ENCODE data around the gene NINL. TPM values are rescaled to one million over a fixed set of nuclear protein-coding genes. Genes with fewer than 3 reads are reported as not detected.

NINL gene
- total and polyA plus RNA-seq, 2 experiments from 2014 or later, result 23.2 to 24.5 TPM

GRCh38 chr20:25579081-25579770 lies 6.1 kb downstream of the NINL start:
- WGBS (ENCODE audit: low lambda C conversion rate, missing lambda C conversion rate), result 53% methylated on average over 11 of the region's 11 CpGs
- no peaks in the 10 kb centered on the region for H3K27me3 ChIP-seq
- H3K4me2 ChIP-seq, result peak overlapping the region; percentile 28
- DNase-seq (ENCODE audit: low spot score), result no peak
- TF ChIP-seq CTCF (IDR thresholded peaks at IDR 0.05; ENCODE audit: poor library complexity) (no peak), EZH2phosphoT487 (IDR thresholded peaks at IDR 0.05; ENCODE audit: low read depth, severe bottlenecking, unreplicated experiment) (no peak), EZH2 (IDR thresholded peaks at IDR 0.05; ENCODE audit: borderline replicate concordance) (no peak)
- H3K4me3 ChIP-seq, result no peak overlapping the region
- no peaks in the 10 kb centered on the region for H3K36me3 ChIP-seq (replicated peaks; ENCODE audit: insufficient read depth, low read depth)
- peaks cover 67% of the 10 kb centered on the region for H4K20me1 ChIP-seq (ENCODE audit: insufficient read depth, poor library complexity, severe bottlenecking)
- peaks cover 36% of the 10 kb centered on the region for H3K4me1 ChIP-seq (ENCODE audit: insufficient read depth)
- H3K27ac ChIP-seq, result peak overlapping the region; percentile 1
- H3K9me3 ChIP-seq (ENCODE audit: low read depth), result no peaks in the 10 kb centered on the region
- no peaks in the 10 kb centered on the region for H3K9me2 ChIP-seq (replicated peaks; ENCODE audit: insufficient read depth)
- peaks cover 100% of the 10 kb centered on the region for H3K79me2 ChIP-seq
- no peak overlapping the region for H2AFZ ChIP-seq

GRCh38 chr20:25576783-25577530 lies 8.4 kb downstream of the NINL start:
- Histone ChIP-seq H3K79me2 (peaks cover 99% of the 10 kb centered on the region), H3K9me2 (replicated peaks; ENCODE audit: insufficient read depth) (no peaks in the 10 kb centered on the region), H3K4me3 (no peak overlapping the region), H4K20me1 (ENCODE audit: insufficient read depth, poor library complexity, severe bottlenecking) (peaks cover 65% of the 10 kb centered on the region), H3K4me1 (ENCODE audit: insufficient read depth) (peaks cover 19% of the 10 kb centered on the region), H3K4me2 (no peak overlapping the region), H2AFZ (no peak overlapping the region), H3K27ac (no peak overlapping the region), H3K9me3 (ENCODE audit: low read depth) (no peaks in the 10 kb centered on the region), H3K27me3 (no peaks in the 10 kb centered on the region), H3K36me3 (replicated peaks; ENCODE audit: insufficient read depth, low read depth) (no peaks in the 10 kb centered on the region)
- no peak for TF ChIP-seq CTCF (IDR thresholded peaks at IDR 0.05; ENCODE audit: poor library complexity)
- no peak for TF ChIP-seq EZH2 (IDR thresholded peaks at IDR 0.05; ENCODE audit: borderline replicate concordance)
- TF ChIP-seq EZH2phosphoT487 (IDR thresholded peaks at IDR 0.05; ENCODE audit: low read depth, severe bottlenecking, unreplicated experiment), result no peak
- WGBS (ENCODE audit: low lambda C conversion rate, missing lambda C conversion rate), result 91% methylated on average over 16 of the region's 16 CpGs
- DNase-seq (ENCODE audit: low spot score), result no peak

GRCh38 chr20:25574411-25574810 lies 10.9 kb downstream of the NINL start:
- Histone ChIP-seq H3K9me2 (replicated peaks; ENCODE audit: insufficient read depth) (no peaks in the 10 kb centered on the region), H3K27ac (peak overlapping the region; percentile 6), H3K36me3 (replicated peaks; ENCODE audit: insufficient read depth, low read depth) (no peaks in the 10 kb centered on the region), H3K4me2 (no peak overlapping the region), H4K20me1 (ENCODE audit: insufficient read depth, poor library complexity, severe bottlenecking) (peaks cover 48% of the 10 kb centered on the region), H3K4me1 (ENCODE audit: insufficient read depth) (peaks cover 25% of the 10 kb centered on the region), H2AFZ (no peak overlapping the region), H3K27me3 (no peaks in the 10 kb centered on the region), H3K79me2 (peaks cover 99% of the 10 kb centered on the region), H3K9me3 (ENCODE audit: low read depth) (no peaks in the 10 kb centered on the region), H3K4me3 (no peak overlapping the region)
- no peak for TF ChIP-seq EZH2 (IDR thresholded peaks at IDR 0.05; ENCODE audit: borderline replicate concordance)
- TF ChIP-seq CTCF (IDR thresholded peaks at IDR 0.05; ENCODE audit: poor library complexity), result peak; percentile 28
- DNase-seq (ENCODE audit: low spot score), result no peak
- 72% methylated on average over 3 of the region's 3 CpGs for WGBS (ENCODE audit: low lambda C conversion rate, missing lambda C conversion rate)
